HG03066 (cell line): ENCODE results near the gene ARNT2.

ENCODE experiments used
- ATAC-seq: cut with Tn5 transposase; IDR thresholded peaks from one replicate; pipeline ENCODE4 v1.9.1; 2021; ENCODE audit warnings: low read depth; ENCODE audit not compliant: unreplicated experiment

Gene ARNT2

DNA sequence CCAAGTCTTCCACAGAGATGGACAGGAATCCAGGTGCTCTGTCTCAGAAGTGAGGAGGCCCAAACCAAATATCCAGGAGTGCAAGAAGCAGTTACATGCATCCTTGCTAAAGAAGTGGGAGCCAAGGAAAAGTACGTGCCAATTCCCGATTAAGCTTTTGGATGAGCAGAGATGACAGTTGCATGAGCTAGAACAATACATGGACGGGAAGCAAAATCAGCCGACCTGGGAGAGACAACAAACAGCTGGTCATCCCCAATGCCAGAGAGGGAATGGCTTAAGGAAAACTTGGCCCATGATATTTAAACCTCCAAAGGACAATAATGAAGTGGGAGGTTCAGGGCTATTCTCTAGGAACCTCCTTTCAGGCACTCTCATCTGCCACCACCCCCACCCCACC is 204.9 kb downstream of the ARNT2 start:
- no peak for ATAC-seq

DNA sequence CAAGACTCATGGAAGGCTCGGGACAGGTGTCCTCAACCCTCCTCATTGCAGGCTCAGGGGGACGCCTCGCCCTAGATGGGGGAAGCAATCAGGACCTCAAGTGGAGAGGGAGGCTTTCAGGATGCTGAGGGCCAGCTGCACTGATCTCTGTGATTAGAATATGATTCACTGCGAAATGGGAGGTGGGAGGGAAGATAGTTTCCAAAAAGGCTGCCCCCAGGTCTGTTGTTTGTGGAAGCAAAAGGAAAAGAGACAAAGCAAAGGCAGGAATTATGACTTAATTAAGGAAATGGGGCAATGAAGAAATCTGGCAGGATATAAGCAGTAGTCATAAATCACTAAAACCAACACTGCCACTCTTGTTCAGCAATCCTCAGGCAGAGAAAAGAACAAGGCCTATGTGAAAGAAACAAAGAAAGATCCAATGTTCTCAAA is 205.3 kb downstream of the ARNT2 start:
- no peak for ATAC-seq

DNA sequence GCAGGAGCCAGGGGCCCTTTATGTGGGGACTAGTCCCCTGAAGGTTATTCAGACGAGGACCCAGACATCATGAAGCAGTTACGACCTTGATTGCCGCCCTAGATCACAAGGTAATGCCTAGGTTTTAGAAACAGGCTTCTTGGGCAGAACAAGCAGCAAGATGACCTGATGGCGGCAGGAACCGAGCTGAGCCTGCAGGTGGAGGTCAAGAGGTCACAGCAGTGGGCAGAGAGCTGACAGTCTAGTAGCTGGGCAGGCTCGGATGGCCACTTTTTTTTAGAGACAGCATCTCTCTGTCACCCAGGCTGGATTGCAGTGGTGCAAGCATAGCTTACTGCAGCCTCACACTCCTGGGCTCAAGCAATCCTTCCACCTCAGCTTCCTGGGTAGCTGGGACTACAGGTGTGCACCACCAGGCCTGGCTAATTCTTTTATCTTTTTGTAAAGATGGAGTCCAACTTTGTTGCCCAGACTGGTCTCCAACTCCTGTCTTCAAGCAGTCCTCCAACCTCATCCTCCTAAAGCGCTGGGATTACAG is 207.4 kb downstream of the ARNT2 start:
- no peak for ATAC-seq

DNA sequence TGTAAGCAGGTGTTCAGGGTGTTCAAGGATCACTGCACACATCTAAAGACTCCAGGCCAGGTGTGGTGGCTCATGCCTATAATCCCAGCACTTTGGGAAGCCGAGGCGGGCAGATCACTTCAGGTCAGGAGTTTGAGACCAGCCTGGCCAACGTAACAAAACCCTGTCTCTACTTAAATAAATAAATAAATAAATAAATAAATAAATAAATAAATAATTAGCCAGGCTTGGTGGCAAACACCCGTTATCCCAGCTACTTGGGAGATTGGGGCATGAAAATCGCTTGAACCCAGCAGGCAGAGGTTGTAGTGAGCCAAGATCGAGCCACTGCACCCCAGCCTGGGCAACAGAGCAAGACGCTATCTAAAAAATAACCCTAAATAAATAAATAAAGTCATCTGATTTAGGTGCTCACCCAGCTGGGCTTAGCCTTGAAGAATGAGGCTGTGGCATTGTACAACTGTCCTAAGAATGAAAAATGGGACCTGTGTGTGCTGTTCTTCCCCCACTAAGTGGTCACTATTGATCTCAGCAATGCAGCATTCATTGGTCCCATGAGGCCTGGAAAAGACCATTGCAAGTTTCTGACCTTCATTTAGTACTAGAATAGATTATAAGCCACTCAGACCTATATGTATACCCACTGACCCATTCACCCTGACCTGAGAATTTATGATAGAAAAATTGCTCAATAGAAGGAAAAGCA is 208.1 kb downstream of the ARNT2 start:
- no peak for ATAC-seq

DNA sequence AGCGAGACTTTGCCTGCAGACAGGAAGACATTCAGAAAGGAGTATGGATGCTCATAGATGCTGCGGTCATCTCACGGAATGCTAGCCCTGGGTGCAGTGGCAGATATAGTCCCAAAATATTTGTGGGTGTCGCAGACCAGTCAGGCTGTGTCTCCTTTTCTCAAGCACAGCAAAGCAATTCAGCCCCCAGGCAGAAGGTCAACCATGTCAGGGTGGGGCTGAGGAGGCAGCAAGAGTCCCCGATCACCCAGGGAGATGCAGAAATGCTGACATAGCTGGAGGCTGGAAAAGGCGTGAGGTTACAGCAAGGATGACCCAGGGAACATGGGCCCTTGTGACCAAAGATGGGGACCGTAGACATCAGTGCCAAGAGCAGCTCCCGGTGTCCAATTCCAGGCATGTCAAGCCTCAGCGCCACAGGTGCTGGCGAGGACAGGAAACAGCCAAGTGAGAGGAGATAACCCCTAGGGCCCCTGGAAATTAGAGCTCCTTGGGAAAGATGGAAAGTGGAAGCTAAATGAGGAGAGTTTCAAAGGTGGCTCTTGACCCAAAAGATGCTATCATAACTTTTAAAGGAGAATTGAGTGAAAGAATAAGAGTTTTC is 209.7 kb downstream of the ARNT2 start:
- ATAC-seq = no peak

DNA sequence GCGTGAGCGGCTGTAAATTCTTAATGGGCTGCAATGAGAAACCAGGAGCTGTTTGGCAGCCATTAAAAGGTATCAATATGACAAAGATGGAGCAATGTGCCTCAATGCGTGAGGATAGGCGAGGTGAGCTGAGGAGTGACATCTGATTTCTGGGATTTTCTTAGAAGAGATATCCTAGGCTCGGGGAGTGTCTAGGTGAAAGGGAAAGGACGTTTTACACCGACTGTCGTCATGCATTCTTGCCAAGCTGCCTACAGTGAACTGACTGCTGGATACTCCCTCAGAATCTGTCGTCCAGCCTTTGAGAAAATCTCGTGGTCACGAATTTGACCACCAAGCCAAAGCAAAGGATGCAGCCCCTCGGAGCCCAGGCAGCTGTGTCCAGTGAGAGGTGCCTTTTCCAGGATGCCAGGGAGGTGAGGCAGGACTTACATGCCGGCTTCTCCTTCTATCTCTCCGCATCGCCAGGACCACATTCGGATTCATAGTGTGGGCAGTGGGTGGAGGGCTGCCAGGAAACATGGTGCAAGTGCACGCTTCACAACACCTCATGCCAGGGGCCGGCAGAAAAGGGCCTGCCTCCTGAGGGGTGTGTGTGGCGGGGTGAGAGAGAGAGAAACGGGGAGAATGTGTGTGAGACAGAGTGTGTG is 210.7 kb downstream of the ARNT2 start:
- no peak for ATAC-seq

DNA sequence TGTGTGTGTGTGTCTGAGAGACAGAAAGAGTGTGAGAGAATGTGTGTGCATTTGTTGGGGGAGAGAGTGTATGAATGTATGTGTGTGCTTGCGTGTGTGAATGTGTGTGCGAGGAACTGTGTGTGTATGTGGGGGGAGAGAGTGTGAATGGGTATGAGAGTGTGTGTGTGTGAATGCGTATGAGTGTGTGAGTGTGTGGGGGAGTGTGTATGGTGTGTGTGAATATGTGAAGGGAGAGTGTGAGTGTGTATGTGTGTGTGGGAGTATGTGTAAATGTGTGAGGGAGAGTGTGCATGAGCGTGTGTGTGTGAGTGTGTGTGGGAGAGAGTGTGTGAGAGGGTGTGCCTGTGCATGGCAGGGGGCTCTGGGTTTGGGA is 211.2 kb downstream of the ARNT2 start:
- ATAC-seq = no peak

DNA sequence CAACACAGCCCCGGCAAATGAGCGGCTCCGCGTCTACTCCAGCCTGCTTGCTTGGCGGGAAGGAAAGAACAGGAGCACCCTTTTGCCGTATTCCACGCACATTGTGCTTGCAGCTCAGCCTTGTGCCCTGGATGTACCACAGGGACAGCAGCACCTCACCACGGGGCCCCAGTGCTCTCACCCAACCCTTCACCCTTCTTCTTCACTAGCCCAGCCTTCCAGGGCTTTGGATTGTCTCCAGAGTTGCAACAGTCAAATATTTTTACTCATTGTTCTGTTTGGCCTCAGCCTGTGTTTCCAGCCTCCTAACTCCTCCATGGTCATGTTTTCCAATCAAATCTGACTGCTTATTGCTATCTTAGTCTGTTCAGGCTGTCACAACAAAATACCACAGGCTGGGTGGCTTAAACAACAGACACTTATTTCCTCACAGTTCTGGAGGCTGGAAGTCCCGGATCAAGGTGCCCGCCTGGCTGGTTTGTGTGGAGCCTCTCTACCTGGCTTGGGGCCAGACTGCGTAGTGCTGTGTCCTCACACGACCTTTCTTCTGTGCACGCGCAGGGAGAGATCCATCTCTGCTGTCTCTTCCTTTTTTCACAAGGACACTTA is 211.7 kb downstream of the ARNT2 start:
- ATAC-seq = no peak

DNA sequence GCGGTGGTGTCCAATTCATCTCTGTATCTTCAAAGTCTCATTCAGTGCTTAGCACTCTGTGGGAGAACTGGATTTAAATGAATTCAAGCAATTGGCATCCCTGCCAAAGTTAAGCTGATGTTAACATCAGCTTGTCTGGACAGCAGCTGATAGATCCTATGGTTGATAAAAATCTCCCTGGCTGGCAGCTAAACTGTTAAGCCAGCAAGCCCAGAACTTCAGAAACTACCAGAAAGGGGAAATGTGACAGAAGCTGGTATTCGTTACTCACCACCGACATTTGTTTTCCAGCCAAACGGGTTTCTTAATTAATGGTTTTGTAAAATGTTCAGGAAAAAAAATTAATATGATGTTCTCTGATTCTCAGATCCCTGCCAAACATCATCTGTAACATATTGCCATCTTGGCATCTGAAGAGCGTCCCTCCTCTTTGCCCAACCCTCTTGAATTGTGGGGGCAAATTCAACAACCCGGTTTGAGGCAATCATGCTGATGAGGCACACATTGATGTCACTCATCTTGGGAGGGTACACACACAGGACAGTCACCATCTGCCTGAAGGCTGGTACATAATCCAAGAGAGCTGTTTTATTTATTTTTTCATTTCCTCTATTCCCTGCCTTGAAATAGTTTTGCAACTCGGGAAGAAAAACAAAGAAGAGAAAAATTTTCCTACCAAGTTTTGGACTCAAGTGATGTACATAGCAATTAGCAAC is 214.7 kb downstream of the ARNT2 start:
- no peak for ATAC-seq

DNA sequence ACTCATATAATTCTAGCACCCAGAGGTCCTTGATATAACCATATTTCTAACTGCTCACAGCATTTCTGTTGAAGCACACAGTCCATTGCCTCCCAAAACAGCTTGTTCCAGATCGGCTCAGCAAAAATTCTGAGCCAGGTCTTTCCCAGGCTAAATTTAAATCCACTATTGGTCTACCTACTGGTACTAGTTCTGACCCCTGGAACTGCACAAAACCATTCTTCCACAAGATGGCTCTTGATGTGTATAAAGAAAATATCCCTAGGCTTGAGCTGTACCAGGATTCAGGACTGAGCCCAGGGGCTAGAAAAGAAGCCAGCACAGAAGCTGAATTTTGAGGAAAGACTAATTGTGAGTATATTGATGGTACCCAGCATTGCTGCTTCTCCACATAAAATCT is 215.5 kb downstream of the ARNT2 start:
- ATAC-seq = no peak

DNA sequence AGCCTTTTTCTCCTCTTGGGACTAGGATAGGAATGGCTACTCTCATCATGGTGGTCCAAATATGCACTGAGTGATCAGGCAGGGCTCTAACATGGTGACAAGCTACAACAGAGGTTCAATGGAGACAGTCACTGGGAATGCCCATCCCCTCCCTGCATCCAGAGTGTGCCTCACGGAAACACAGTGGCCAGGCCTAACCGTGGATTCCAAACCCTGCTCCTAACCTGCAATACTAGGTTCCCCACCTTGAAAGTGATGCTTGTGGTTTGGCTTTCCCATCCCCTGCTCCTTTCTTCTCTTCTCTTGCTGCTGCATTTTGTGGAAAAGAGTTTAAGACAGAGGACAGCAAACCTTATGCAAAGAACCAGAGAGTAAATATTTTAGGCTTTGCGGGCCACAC is 216.0 kb downstream of the ARNT2 start:
- no peak for ATAC-seq

DNA sequence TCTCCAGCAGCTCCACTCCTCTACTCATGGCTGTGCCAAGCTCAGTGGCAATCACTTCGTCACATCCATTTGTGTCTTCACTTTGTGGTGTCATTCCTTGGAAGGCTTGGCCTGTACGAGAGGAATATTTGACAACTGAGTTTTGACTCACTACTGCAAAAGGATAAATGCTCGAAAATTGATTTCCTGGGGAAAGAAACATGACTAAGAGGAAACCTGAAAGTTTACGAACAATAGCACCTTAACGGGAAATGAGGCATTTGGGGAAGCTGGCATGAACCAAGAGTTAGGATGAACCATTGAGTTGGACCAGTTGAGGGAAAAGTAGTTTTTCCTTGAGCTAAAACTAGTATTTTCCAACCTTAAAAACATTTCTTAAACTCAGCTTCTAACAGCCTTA is 216.7 kb downstream of the ARNT2 start:
- ATAC-seq = no peak

DNA sequence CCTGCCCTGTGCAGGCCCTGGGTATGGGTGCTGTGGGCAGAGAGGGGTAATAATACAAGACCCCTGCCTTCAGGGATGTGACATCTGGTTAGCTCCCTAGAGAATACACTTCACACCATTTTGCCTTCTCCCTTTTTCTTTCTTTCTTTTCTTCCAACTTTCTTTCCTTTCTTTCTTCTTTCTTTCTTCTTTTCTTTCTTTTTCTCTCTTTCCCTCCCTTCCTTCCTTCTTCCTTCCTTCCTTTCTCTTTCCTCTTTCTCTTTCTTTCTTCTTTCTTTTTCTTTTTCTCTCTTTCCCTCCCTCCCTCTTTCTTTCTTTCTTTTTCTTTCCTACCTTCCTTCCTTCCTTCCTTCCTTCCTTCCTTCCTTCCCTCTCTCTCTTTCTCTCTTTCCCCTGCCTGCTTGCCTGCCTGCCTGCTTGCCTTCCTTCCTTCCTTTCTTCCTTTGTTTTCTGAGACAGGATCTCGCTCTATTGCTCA is 222.5 kb downstream of the ARNT2 start:
- ATAC-seq = no peak

DNA sequence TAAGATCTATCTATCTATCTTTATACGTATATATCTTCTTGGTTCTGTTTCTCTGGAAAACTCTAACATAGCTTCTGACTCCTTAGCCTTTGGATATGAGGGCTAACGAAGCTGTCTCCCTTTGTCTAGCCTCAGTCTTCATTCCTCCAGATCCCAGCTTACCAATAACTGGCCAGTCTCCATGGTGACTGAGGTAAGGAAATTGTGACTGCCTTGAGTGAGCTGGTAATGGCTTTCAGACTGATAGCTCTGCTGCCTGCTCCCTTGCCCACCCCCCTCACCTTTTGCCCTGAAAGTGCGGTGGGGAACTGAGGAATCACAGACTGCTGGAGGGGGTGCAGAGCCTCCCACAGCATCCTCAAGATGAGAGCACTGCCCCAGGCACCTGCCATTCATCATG is 225.2 kb downstream of the ARNT2 start:
- ATAC-seq = no peak

DNA sequence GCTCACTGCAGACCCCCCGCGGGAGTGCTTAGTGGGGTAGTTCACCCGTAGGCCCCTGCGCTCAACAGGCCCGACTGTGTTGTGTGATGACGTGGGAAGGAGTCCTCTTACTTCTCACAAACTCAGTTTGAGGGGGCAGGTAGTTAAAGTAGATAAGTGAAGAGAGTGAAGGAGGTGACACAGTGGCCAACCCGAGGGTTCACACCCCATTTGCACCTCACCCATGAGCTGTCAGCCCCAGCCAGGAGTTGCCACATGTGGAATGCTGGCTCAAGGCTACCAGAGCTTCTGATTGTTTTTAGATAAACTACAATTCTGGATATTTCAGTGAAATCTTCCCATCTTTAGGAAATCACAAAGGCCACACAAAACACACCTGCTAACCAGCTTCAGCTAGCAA is 226.8 kb downstream of the ARNT2 start:
- ATAC-seq = no peak

DNA sequence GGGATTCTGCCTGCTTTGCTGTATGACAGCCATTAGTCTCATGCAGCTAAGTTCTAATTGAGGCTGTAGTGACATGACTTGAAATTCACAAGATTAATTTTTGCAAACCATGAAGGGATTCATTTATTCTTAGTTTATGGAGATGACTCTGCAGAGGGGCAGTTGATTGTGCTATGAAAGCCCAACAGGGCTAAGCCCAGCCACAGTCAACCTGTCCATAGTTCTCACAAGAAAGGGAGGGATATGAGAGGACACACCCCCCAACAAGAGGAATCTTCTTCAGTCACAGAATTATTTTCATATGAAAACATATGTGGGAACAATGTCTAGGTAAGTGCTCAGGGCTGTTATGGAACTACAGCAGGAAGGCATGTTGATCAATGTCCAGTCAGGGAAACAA is 229.0 kb downstream of the ARNT2 start:
- no peak for ATAC-seq

DNA sequence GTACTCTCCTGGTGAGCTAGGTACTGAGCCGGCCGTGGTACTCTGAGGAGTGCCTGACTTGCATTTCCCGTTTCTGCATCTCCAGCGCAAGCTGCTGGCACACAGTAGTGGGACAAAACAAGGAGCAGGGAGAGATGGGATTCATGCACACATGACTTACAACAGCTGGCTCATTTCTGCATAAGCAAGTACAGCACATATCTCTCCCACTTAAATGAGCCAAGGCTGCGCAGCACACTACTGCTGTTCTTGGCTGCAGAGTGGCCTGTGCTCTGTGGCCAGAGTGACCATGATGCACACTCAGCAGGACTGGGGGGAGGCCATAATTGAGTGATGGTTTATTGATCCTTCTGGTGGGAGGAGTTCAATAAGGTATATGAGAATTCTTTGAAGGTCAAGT is 231.8 kb downstream of the ARNT2 start:
- ATAC-seq = no peak

DNA sequence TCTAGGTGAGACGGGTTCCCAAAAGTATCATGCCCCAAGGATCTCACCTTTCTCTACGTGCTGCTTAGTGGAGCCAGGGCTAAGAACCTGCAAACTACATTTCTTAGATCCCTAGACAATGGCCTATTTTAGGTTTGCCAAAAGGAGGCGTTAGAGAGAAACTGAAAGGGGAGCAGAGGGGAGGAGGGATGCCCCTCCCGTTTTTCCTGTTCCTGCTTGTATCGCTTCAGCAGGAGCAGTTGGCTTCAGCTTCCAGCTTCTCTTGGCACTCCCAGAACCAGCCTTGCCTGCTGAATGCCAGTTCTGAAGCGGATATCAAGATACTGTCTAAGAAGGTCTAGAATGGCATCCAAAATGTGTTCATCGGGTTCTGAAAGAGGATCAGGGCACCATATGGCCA is 232.5 kb downstream of the ARNT2 start:
- no peak for ATAC-seq

DNA sequence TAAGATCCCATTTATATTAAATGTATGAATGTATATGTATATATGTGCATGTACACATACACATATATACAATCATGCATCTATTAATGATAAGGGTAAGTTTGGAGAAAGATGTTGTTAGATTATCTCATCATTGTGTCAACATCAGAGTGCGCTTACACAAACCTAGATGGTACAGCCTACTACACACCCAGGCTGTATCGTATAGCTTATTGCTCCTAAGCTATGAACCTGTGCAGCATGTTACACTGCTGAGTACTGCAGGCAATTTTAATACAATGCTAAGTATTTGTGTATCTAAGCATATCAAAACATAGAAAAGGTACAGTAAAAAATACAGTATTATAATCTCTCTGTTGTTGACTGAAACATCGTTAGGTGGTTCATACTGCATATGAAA is 233.6 kb downstream of the ARNT2 start:
- no peak for ATAC-seq

DNA sequence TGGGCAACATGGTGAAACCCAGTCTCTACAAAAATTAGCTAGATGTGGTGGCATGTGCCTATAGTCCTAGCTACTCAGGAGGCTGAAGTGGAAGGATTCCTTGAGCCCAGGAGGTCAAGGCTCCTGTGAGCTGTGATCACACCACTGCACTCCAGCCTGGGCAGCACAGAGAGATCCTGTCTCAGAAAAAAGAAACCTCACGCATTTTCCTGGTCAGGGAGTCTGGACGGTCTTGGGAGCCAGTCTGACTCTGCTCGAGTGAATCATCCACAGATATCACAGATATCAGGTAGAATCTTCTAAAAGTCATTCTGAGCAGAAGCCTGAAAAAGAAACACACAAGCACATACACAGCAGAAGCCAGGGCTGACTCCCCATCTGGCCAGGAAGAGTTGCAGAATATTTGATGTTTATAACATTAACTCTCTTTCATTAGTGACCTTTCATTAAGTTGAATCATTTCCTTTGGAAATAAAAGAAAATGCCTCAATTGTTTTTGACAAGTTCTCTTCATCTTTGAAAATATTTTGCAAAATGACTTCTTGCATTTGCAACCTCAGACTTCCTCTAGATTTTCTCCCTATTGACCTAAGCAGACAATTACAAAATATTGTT is 234.5 kb downstream of the ARNT2 start:
- no peak for ATAC-seq
